OCI-LY1 (cell line): Measurements from ENCODE around the gene EPHX1.
"Not testable (repeated sequence)": the region's sequence is repeated elsewhere in the genome, so short reads cannot be mapped to it uniquely, and the experiment has no call there.

Source experiments
- H2AFZ ChIP-seq: fragments of 200-600 bp; sonication (generic), shearing (Covaris generic); 2 replicates; pipeline ENCODE4 v1.6.0; 2014; ENCODE audit warnings: antibody characterized with exemption, mild to moderate bottlenecking, low read length
- H3F3A ChIP-seq: fragments of 200-600 bp; sonication (generic), shearing (Covaris generic); 2 replicates; pipeline ENCODE4 v1.6.0; 2014; ENCODE audit warnings: mild to moderate bottlenecking, antibody characterized with exemption, low read length, moderate library complexity; ENCODE audit not compliant: insufficient read depth
- H3K27ac ChIP-seq: fragments of 200-600 bp; sonication (generic); 2 replicates; pipeline ENCODE4 v1.5.1; 2014; ENCODE audit warnings: low read length, mixed run types, mild to moderate bottlenecking, low read depth; ENCODE audit not compliant: poor library complexity, severe bottlenecking
- H3K27me3 ChIP-seq: fragments of 200-600 bp; sonication (generic); 2 replicates; pipeline ENCODE4 v1.6.0; 2014; ENCODE audit warnings: antibody characterized with exemption, mild to moderate bottlenecking, low read length, moderate library complexity; ENCODE audit not compliant: insufficient read depth
- H3K36me3 ChIP-seq: fragments of 200-600 bp; sonication (generic); 2 replicates; pipeline ENCODE4 v1.6.1; 2014; ENCODE audit warnings: mild to moderate bottlenecking, antibody characterized with exemption, low read length, moderate library complexity, mixed read lengths; ENCODE audit not compliant: insufficient read depth
- H3K4me1 ChIP-seq: fragments of 200-600 bp; sonication (generic); 2 replicates; pipeline ENCODE4 v1.5.1; 2014; ENCODE audit warnings: mild to moderate bottlenecking, low read length, moderate library complexity; ENCODE audit not compliant: insufficient read depth, severe bottlenecking
- H3K4me2 ChIP-seq: fragments of 200-600 bp; sonication (generic), shearing (Covaris generic); 2 replicates; pipeline ENCODE4 v1.6.1; 2014; ENCODE audit warnings: low read length
- H3K4me3 ChIP-seq: fragments of 200-600 bp; sonication (generic); 2 replicates; pipeline ENCODE4 v1.5.1; 2014; ENCODE audit warnings: low read length, low read depth, mild to moderate bottlenecking, mixed read lengths; ENCODE audit not compliant: poor library complexity, severe bottlenecking
- H3K79me2 ChIP-seq: fragments of 200-600 bp; shearing (Covaris generic); 2 replicates; pipeline ENCODE4 v1.6.1; 2016; ENCODE audit warnings: mixed run types, low read length, mixed read lengths; ENCODE audit not compliant: insufficient read depth
- H3K9ac ChIP-seq: fragments of 200-600 bp; sonication (generic), shearing (Covaris generic); 2 replicates; pipeline ENCODE4 v1.6.1; 2014; ENCODE audit warnings: mild to moderate bottlenecking, low read length, mixed read lengths
- H3K9me2 ChIP-seq: fragments of 200-600 bp; sonication (generic), shearing (Covaris generic); 2 replicates; pipeline ENCODE4 v1.6.1; 2014; ENCODE audit warnings: low read depth, mild to moderate bottlenecking, low read length, mixed read lengths
- H3K9me3 ChIP-seq: fragments of 200-600 bp; shearing (Covaris generic); 2 replicates; pipeline ENCODE4 v1.6.1; 2014; ENCODE audit warnings: low read length, mixed read lengths
- H4K20me1 ChIP-seq: fragments of 200-600 bp; sonication (generic), shearing (Covaris generic); 2 replicates; pipeline ENCODE4 v1.6.0; 2016; ENCODE audit warnings: mild to moderate bottlenecking, low read length; ENCODE audit not compliant: insufficient read depth
- EZH2 ChIP-seq: fragments of 200-600 bp; sonication (generic), shearing (Covaris generic); IDR thresholded peaks from 2 replicates; pipeline ENCODE4 v1.8.0; 2017; ENCODE audit warnings: borderline replicate concordance, mixed run types, mild to moderate bottlenecking, antibody characterized with exemption, low read length, moderate library complexity, mixed read lengths
- TF ChIP-seq, protein P1 (sequence below): fragments of 200-600 bp; sonication (generic), shearing (Covaris generic); IDR thresholded peaks from 2 replicates; pipeline ENCODE4 v1.5.1; 2017; ENCODE audit warnings: mild to moderate bottlenecking, antibody characterized with exemption, low read length, moderate library complexity, mixed read lengths

The EPHX1 gene

DNA sequence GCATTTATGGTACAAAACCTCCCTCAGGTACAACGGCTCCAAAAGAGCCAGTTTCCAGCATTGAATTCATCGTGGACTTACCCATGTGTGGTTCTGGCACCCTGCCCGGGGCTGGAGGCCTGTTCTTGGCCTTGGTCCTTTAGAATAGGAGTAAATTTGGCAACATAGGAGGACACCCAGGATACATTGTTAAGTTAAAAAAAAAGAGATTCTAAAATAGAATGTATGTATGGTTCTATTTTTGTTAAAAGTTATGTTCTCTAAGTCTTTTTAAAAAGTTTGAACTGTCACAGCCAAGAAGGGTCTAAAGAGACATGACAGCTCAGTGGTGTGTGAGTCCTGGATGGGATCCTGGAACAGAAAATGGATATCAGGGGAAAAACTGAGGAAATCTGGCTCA, 25.9 kb downstream of the EPHX1 start:
- no peaks in the 10 kb centered on the region for H3K36me3 ChIP-seq
- no peak overlapping the region for H3K4me2 ChIP-seq
- no peaks in the 10 kb centered on the region for H3K9me3 ChIP-seq
- no peak overlapping the region for H2AFZ ChIP-seq
- H4K20me1 ChIP-seq: no peaks in the 10 kb centered on the region
- no peaks in the 10 kb centered on the region for H3K4me1 ChIP-seq
- no peaks in the 10 kb centered on the region for H3K9me2 ChIP-seq
- no peak overlapping the region for H3K27ac ChIP-seq
- TF ChIP-seq, protein P1, sequence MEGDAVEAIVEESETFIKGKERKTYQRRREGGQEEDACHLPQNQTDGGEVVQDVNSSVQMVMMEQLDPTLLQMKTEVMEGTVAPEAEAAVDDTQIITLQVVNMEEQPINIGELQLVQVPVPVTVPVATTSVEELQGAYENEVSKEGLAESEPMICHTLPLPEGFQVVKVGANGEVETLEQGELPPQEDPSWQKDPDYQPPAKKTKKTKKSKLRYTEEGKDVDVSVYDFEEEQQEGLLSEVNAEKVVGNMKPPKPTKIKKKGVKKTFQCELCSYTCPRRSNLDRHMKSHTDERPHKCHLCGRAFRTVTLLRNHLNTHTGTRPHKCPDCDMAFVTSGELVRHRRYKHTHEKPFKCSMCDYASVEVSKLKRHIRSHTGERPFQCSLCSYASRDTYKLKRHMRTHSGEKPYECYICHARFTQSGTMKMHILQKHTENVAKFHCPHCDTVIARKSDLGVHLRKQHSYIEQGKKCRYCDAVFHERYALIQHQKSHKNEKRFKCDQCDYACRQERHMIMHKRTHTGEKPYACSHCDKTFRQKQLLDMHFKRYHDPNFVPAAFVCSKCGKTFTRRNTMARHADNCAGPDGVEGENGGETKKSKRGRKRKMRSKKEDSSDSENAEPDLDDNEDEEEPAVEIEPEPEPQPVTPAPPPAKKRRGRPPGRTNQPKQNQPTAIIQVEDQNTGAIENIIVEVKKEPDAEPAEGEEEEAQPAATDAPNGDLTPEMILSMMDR: no peak
- TF ChIP-seq EZH2: no peak
- no peak overlapping the region for H3K4me3 ChIP-seq
- H3K79me2 ChIP-seq: no peaks in the 10 kb centered on the region
- no peaks in the 10 kb centered on the region for H3F3A ChIP-seq
- no peaks in the 10 kb centered on the region for H3K27me3 ChIP-seq
- no peak overlapping the region for H3K9ac ChIP-seq

GRCh38 chr1:225836296-225836695, 26.4 kb downstream of the EPHX1 start:
- not testable (repeated sequence) for H3K9me3 ChIP-seq, H3K4me3 ChIP-seq, H3K36me3 ChIP-seq, H3K79me2 ChIP-seq, H2AFZ ChIP-seq, H3K27ac ChIP-seq, H3K4me2 ChIP-seq, H3K9ac ChIP-seq, H3K4me1 ChIP-seq, H3K9me2 ChIP-seq, H4K20me1 ChIP-seq, H3F3A ChIP-seq, H3K27me3 ChIP-seq

DNA sequence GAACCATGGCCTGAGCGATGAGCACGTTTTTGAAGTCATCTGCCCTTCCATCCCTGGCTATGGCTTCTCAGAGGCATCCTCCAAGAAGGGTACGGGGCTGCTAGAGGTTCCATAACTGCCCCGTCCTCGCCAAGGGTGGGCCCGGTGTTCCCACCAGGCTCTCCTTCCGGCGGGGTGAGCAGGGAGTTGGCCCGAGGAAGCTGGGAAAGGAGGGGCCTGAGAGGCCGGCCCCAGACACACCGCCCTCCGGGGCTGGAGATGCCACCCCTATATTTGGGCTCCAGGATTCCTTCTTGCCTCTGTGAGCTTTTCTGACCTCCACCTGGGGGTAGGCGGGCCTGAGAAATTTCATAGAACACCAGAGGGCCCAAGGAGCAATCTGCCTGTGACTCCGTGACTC, 28.9 kb downstream of the EPHX1 start:
- no peaks in the 10 kb centered on the region for H3K27me3 ChIP-seq
- no peaks in the 10 kb centered on the region for H3K79me2 ChIP-seq
- no peaks in the 10 kb centered on the region for H3F3A ChIP-seq
- H4K20me1 ChIP-seq: no peaks in the 10 kb centered on the region
- no peak overlapping the region for H3K27ac ChIP-seq
- no peak overlapping the region for H3K4me3 ChIP-seq
- no peak overlapping the region for H3K4me2 ChIP-seq
- H2AFZ ChIP-seq: no peak overlapping the region
- no peaks in the 10 kb centered on the region for H3K4me1 ChIP-seq
- TF ChIP-seq, protein P1: no peak
- no peak for TF ChIP-seq EZH2
- no peaks in the 10 kb centered on the region for H3K9me2 ChIP-seq
- no peak overlapping the region for H3K9ac ChIP-seq
- no peaks in the 10 kb centered on the region for H3K36me3 ChIP-seq
- no peaks in the 10 kb centered on the region for H3K9me3 ChIP-seq

- no peak for TF ChIP-seq EZH2
- TF ChIP-seq, protein P1: no peak
- no peaks in the 10 kb centered on the region for H3K9me2 ChIP-seq
- no peaks in the 10 kb centered on the region for H3K36me3 ChIP-seq
- no peaks in the 10 kb centered on the region for H3K4me1 ChIP-seq
- no peaks in the 10 kb centered on the region for H4K20me1 ChIP-seq
- H3K27ac ChIP-seq: no peak overlapping the region
- H3K4me3 ChIP-seq: no peak overlapping the region
- no peak overlapping the region for H2AFZ ChIP-seq
- no peaks in the 10 kb centered on the region for H3F3A ChIP-seq
- H3K4me2 ChIP-seq: no peak overlapping the region
- no peaks in the 10 kb centered on the region for H3K9me3 ChIP-seq
- H3K27me3 ChIP-seq: no peaks in the 10 kb centered on the region
- H3K79me2 ChIP-seq: no peaks in the 10 kb centered on the region
- no peak overlapping the region for H3K9ac ChIP-seq
Observed at GRCh38 chr1:225840223-225840610, 30.3 kb downstream of the EPHX1 start.
